SK-N-MC (cell line): Measurements from ENCODE around the gene ADIPOR2.

Experiments
- DNase-seq: peaks from one replicate; pipeline ENCODE4 v3.0.0-alpha.2; 2011; ENCODE audit warnings: low read depth, low spot score
- H3K27ac ChIP-seq: fragments of 200-600 bp; sonication (generic); 2 replicates; pipeline ENCODE4 v1.5.1; 2016; ENCODE audit warnings: mixed run types
- H3K36me3 ChIP-seq: fragments of 200-600 bp; sonication (generic); 2 replicates; pipeline ENCODE4 v1.6.1; 2017; ENCODE audit warnings: antibody characterized with exemption, low read length, mixed read lengths; ENCODE audit not compliant: insufficient read depth
- H3K4me3 ChIP-seq: fragments of 200-600 bp; sonication (generic); 2 replicates; pipeline ENCODE4 v1.5.1; 2016
- H3K9ac ChIP-seq: fragments of 200-600 bp; sonication (generic); 2 replicates; pipeline ENCODE4 v1.8.0; 2017; ENCODE audit warnings: mixed run types, mixed read lengths; ENCODE audit not compliant: insufficient read length
- H3K9me3 ChIP-seq: fragments of 200-600 bp; sonication (generic); 2 replicates; pipeline ENCODE4 v1.6.1; 2017; ENCODE audit warnings: low read depth, mild to moderate bottlenecking, antibody characterized with exemption, low read length, moderate library complexity, mixed read lengths
- EZH2 ChIP-seq: fragments of 200-600 bp; sonication (generic); IDR thresholded peaks from one replicate; pipeline ENCODE4 v1.6.1; 2017; ENCODE audit warnings: antibody characterized with exemption
- FOXP2 ChIP-seq: optimal IDR thresholded peaks from 2 replicates; pipeline ENCODE3; 2011; ENCODE audit warnings: mild to moderate bottlenecking, moderate library complexity; ENCODE audit not compliant: insufficient read depth; ENCODE audit errors: extremely low read length, control extremely low read depth
- POLR2AphosphoS5 ChIP-seq: IDR thresholded peaks from 2 replicates; pipeline ENCODE4 v1.6.1; 2012; ENCODE audit warnings: mild to moderate bottlenecking, low read depth, low read length, borderline replicate concordance

The ADIPOR2 gene

DNA sequence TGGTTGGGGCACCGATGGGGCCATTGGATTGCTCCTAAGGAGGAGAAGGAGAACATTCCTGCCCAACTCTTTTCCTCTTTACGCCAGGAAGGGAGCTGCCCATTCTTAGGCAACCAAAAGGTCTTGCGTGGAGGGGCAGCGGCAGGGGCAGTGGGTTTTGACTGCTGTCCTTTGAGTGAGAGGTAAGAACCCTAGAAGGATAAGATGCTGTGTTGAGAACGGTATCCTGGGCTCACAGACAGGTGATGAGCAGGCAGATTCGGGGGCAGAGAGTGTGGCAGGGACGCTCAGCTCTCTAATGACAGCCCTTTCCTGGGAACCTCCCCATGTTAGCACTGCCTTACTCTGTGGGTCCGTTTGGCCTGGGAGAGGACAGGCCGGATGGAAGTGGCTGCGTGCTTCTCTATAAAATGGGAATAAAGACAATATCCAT lies 142.7 kb downstream of the ADIPOR2 start:
- no peaks in the 10 kb centered on the region for H3K9me3 ChIP-seq
- TF ChIP-seq EZH2 (no peak), POLR2AphosphoS5 (no peak), FOXP2 (no peak)
- no peaks in the 10 kb centered on the region for H3K36me3 ChIP-seq
- no peak overlapping the region for H3K27ac ChIP-seq
- DNase-seq: no peak
- H3K4me3 ChIP-seq: no peak overlapping the region
- no peak overlapping the region for H3K9ac ChIP-seq

- no peak overlapping the region for H3K4me3 ChIP-seq
- H3K9ac ChIP-seq: no peak overlapping the region
- TF ChIP-seq EZH2 (no peak), FOXP2 (no peak), POLR2AphosphoS5 (no peak)
- no peak overlapping the region for H3K27ac ChIP-seq
- no peaks in the 10 kb centered on the region for H3K9me3 ChIP-seq
- no peaks in the 10 kb centered on the region for H3K36me3 ChIP-seq
- DNase-seq: no peak
Measured at GRCh38 chr12:1834186-1834925, 143.5 kb downstream of the ADIPOR2 start.

- no peak overlapping the region for H3K27ac ChIP-seq
- H3K9me3 ChIP-seq: no peaks in the 10 kb centered on the region
- TF ChIP-seq FOXP2: no peak
- TF ChIP-seq EZH2: no peak
- no peak for TF ChIP-seq POLR2AphosphoS5
- H3K36me3 ChIP-seq: no peaks in the 10 kb centered on the region
- DNase-seq: no peak
- no peak overlapping the region for H3K9ac ChIP-seq
- H3K4me3 ChIP-seq: no peak overlapping the region
Measured at GRCh38 chr12:1835211-1836131, 144.6 kb downstream of the ADIPOR2 start.

DNA sequence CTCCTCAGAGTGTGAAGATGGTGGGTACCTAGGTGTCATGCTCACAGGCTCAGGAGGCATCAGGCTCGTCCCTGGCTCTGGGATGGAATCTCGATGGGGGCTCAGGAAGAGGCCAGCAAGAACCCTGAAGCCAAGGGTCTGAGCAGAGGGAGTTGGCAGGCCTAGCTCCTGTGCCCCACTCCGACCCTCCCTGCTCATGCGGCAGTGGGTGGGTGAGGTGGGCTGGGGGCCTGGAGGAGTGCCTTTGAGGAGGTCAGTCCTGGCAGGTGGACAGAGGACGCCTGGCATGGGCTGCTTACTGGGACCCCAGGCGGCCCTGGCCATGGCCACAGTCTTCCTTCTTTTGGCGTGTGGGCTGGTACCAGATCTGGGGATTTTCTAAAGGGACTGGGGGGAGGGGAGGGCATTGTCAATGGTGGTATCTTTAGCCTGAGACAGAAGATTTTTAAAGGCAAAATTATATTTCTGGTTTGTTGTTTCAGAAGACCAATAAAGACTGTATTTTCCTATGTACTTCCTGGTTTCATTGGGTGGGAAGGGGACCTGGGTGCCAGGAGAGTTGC lies 145.5 kb downstream of the ADIPOR2 start:
- TF ChIP-seq POLR2AphosphoS5: no peak
- TF ChIP-seq FOXP2: no peak
- TF ChIP-seq EZH2: no peak

DNA sequence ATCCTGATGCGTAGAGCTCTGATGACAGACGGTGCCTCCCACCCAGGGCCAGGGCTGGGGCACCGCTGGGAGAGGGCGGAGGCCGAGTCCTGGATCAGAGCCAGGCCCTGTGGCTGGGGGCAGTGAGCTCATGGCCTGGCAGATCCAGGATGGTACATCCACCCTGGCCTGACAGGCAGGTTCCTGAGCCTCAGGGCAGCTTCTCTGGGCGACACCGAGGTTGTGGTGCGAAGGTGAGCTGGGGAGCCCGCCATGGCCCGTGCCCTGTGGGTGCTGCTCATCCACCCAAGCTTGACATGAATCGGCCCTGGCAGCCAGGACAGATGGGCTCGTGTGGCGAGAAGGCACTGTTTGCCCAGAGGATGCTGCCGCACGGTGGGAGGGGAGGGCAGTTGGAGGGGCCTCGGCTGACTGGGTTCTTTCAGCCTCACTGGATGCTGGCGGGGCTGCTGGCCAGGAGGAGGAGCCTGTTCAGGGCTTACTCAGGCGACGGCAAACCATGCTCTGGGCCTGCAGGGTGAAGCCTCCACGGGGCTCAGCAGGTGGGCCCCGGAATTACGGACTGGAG lies 146.1 kb downstream of the ADIPOR2 start:
- no peak for TF ChIP-seq EZH2
- no peak for TF ChIP-seq FOXP2
- no peak for TF ChIP-seq POLR2AphosphoS5
- no peaks in the 10 kb centered on the region for H3K9me3 ChIP-seq
- no peak overlapping the region for H3K9ac ChIP-seq
- no peak overlapping the region for H3K27ac ChIP-seq
- H3K36me3 ChIP-seq: no peaks in the 10 kb centered on the region
- DNase-seq: no peak
- H3K4me3 ChIP-seq: no peak overlapping the region

More for the DNA sequence above, 145.5 kb downstream of the ADIPOR2 start:
- no peak overlapping the region for H3K4me3 ChIP-seq
- no peak for DNase-seq
- no peaks in the 10 kb centered on the region for H3K36me3 ChIP-seq
- H3K27ac ChIP-seq: no peak overlapping the region
- H3K9me3 ChIP-seq: no peaks in the 10 kb centered on the region
- no peak overlapping the region for H3K9ac ChIP-seq

GRCh38 chr12:1837541-1838204 lies 146.8 kb downstream of the ADIPOR2 start:
- Histone ChIP-seq H3K9ac (no peak overlapping the region), H3K4me3 (no peak overlapping the region), H3K9me3 (no peaks in the 10 kb centered on the region), H3K36me3 (no peaks in the 10 kb centered on the region), H3K27ac (no peak overlapping the region)
- TF ChIP-seq POLR2AphosphoS5 (no peak), EZH2 (no peak), FOXP2 (no peak)
- no peak for DNase-seq
